ENCODE measurements around the gene HIVEP3. TPM values are rescaled to one million over a fixed set of nuclear protein-coding genes. Genes with fewer than 3 reads are reported as not detected.
A peak's percentile ranks its signal among the peaks of the same experiment; 100 is the strongest.

Gene HIVEP3
- total RNA-seq, 1 donor from 2014 or later, result 1.7 TPM

- DNase-seq (ENCODE audit: low spot score), result peak; percentile 80
Measured at GRCh38 chr1:41537788-41538351, 380.9 kb downstream of the HIVEP3 start.

DNA sequence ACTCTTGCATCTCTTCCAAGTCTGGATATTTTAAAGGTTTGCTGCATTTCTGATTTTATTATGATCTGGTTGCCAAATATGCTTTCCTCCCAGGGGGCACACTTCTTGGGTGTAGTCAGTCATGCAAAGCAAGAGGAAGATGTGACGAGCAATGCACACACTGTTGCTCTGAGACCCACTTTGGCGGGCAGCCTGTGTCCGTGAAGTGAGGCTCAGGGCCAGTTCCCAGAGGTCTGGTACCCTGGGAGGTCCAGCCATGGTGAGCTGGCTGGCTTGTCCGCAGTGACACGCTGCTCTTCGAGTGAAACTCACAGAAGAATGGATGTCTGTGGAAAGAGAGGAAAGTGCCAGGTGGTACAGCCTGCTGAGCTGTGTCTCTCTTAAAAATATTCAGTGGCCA, 381.5 kb downstream of the HIVEP3 start:
- DNase-seq (ENCODE audit: low spot score), result no peak

- no peak for DNase-seq (ENCODE audit: low spot score)
Measured at GRCh38 chr1:41536361-41536802, 382.3 kb downstream of the HIVEP3 start.

DNA sequence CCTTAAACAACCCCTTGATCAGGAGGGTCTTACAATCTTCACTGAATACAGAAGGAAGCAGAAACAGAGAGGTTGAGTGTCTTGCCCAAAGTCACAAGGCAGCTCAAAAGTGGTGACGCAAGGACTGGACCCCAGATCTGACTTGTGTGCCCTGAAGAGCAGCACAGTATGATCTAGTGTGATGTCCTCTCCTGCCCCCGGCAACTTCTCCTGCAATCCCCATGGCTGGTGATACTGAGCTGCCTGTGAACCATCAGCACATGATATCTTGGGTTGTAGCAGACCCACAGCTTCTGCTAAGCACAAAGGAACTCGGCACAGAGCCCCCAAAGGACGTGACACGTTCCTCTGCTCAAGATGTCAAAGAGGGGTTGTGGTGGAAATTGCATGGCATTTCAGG, 383.0 kb downstream of the HIVEP3 start:
- no peak for DNase-seq (ENCODE audit: low spot score)

- no peak for DNase-seq (ENCODE audit: low spot score)
Measured at GRCh38 chr1:41535276-41535675, 383.4 kb downstream of the HIVEP3 start.

GRCh38 chr1:41534181-41535076, 384.3 kb downstream of the HIVEP3 start:
- DNase-seq (ENCODE audit: low spot score), result no peak

DNA sequence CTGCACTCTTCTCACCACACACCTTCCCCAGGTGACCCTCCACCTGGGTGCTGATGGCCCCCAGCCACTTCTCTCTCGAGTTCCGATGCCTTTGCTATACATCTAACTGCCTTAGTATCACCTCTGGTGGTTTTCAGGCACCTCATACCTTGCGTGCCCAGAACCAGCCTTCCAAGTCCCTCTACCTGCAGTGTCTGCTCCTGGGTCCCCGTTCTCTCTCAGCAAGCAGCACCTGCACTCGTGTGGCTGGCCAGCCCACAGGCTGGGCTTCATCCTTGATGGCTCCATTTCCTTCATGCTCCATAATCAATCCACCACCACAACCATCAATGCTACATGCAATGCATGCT, 385.0 kb downstream of the HIVEP3 start:
- no peak for DNase-seq (ENCODE audit: low spot score)

- DNase-seq (ENCODE audit: low spot score), result no peak
Measured at GRCh38 chr1:41533016-41533730, 385.5 kb downstream of the HIVEP3 start.

DNA sequence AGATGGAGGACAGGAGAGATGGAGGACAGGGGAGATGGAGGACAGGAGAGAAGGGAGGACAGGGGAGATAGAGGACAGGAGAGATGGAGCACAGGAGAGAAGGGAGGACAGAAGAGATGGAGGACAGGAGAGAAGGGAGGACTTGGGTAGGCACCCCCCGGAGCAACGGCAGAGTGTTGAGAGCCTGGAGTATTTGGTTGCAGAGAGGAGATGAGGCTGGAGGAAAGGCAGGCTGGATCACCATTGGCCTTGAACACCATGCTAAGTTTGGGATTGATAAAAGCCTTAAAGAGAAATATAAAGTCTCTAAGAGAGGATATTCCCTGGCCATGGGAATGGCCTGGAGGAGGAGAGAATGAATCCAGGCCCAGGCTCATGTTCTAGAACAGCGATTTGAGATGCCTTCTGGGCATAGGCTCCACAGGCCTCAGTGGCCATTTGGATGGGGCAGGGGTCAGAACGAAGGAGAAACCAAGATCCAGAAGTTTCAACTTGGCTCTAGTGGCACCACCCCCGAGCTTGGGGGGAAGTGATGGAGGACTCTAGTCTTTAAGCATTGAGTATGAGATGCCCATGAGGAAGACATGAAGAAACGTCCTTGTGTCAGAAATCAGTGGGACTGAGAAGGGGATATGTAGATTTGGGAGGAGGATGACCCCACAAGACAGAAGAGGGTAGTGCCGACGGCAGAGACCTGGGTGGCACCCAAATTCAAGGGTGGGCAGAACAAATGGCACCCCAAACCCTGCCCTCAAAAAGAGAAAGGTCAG, 386.3 kb downstream of the HIVEP3 start:
- no peak for DNase-seq (ENCODE audit: low spot score)

DNA sequence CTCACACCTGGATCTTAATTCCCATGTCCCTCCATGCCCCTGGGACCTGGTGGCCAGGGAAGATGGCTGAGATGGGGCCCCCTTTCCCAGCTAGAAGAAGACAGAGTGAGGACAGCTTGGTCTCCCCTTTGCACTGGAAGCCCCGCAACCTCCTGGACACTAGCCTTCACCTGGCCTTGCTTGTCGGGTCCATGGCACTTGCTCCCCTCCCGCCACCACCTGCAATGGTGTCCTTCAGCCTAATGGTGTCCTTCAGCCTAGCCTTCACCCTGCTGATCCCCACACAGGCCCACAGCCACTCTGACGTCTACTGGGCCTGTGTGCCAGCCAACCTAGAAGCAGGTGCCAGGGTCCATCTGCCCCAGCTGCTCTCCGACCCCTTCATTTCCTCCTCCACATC, 388.3 kb downstream of the HIVEP3 start:
- no peak for DNase-seq (ENCODE audit: low spot score)

DNA sequence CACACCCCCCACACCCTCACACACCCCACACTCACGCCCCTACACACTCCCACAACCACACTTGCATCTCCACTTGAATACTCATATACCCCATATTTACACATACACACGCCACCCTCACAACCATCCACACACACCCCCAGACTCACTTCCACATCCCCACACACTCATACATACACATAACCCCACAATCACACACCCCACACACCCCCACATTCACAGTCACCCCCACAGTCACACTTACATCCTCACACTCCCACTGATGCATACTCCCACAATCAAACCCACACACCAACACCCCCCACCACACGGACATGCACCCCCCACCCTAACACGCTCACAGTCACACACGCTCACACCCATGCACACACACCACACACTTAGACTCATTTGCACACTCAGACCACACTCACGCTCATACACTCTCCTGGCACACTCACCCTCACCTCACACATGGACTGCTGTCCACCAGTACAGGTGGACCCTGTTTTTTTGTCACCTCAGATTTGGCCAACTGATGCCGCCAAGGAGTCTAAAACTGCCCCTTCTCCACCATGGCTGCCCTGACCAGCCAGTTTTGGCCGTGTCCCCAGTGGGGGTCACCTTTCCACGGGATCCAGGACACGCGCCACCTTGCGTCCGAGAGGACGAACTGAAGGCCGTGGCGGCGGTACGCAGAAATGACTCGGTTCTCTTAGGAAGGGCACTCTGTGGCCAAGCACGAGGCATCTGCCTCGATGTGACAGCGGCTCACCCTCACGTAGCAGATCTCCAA, 388.9 kb downstream of the HIVEP3 start:
- no peak for DNase-seq (ENCODE audit: low spot score)

DNA sequence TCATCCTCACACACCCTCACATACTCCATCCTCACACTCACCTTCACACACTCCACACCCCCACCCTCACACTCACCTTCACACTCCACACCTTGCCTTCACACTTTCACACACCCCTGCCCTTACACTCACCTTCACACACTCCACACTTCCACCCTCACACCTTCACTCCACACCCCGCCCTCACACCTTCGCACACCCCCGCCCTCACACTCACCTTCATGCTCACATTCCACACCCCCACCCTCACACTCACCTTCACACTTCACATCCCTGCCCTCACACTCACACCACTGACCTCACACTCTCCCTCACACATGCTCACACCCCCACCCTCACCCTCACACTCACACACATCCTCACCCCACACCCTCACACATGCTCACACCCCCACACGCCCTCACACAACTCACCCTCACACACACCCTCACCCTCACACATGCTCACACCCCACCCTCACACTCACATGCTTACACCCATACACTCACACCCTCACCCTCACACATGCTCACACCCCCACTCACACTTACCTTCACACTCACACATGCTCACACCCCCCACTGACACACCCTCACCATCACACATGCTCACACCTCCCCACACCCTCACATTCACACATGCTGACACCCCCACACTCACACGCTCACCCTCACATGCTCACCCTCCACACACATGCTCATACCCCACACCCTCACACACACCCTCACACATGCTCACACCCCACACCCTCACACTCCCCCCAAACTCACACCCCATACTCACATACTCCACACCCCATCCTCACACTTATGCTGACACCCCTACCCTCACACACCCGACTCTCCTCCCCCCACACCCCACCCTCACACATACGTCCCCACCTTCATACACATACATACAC, 389.8 kb downstream of the HIVEP3 start:
- DNase-seq (ENCODE audit: low spot score), result no peak

GRCh38 chr1:41528106-41528505, 390.6 kb downstream of the HIVEP3 start:
- DNase-seq (ENCODE audit: low spot score), result no peak

GRCh38 chr1:41526956-41527561, 391.7 kb downstream of the HIVEP3 start:
- no peak for DNase-seq (ENCODE audit: low spot score)

DNA sequence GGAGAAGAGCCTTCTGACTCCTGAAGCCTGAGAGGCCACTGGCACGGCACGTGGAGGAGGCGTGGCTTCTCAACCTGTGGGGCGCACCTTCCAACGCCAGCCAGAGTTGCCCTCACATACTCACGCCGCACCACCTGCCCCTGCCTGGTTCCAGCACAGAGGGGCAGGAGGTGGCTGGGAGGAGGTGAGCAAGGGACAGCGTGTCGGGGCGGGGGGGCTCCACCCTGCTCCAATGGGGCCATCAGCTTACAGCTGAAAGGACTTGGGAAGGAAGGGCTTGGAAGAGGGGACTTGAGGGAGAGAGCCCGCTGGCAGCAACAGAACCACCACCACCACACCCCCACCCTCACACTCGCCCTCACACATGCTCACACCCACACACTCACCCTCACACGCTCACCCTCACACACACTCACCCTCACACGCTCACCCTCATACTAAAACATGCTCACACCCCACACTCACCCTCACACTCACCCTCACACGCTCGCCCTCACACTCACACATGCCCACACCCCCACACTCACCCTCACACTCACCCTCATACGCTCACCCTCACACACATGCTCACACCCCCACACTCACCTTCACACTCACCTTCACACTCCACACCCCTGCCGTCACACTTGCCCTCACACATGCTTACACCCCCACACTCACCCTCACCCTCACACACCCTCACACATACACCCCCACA, 392.7 kb downstream of the HIVEP3 start:
- no peak for DNase-seq (ENCODE audit: low spot score)

DNA sequence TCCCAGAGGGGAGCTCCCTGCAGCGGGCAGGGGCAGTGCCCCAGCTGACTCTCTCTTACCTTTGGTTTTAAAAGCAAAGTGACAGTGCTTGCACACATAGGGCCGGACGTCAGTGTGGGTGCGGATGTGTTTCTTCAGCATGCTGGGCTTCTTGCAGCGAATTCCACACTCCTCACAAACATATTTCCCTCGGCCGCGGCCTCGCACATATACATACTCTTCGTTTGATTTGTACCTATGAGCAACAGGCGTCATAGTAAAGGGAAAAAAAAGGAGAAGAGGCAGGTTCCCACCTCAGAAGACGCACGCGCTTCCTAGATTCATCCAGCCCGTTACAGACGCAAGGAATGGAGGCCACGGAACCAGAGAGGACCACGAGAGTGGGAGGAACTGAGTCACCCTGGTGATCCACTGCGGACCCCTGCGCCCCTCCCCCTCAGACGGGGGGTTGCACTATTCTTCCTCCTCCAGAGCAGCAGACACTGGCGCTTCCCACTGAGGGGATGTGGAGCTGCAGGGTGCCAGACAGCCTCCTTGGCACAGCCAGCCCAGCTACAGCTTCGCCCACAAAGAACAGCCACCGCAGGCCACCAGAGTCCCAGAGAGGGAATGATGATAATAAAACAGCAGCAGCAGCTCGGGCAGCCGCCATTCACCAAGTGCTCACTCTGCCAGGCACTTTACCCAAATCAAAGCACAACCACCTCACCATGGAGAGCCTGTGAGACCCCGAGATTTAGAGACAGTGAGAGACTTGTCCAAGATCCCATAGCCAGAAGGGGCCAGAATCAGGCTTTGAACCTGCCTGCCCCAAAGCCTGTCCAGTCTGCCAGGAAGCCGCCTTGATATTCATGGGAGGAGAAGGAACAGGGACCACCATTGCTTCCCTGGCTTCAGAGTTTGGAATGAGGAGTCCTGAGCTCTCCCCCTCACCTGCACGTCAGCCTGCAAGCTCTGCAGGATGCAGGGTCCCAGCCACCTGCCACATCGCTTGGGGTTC, 393.7 kb downstream of the HIVEP3 start:
- DNase-seq (ENCODE audit: low spot score), result no peak

- no peak for DNase-seq (ENCODE audit: low spot score)
Measured at GRCh38 chr1:41523949-41524675, 394.6 kb downstream of the HIVEP3 start.
